CD4-positive, alpha-beta T cell (primary cell): ENCODE data around the gene SLC6A18. TPM values are rescaled to one million over a fixed set of nuclear protein-coding genes. Genes with fewer than 3 reads are reported as not detected.

Source experiments
- ATAC-seq: fragments of 200-7000 bp; cut with Tn5 transposase; one replicate; pipeline ENCODE4 v1.10.0; 2022; ENCODE audit warnings: mild to moderate bottlenecking; ENCODE audit not compliant: poor library complexity
- CTCF ChIA-PET: fragments of 350-600 bp; sonication (Branson Sonifier 250); formaldehyde crosslinking; loops from one replicate; lab custom pipeline; 2021; ENCODE audit warnings: antibody characterized with exemption, inconsistent platforms; lab: Charles Lee
- POLR2A ChIA-PET: fragments of 350-600 bp; sonication (Branson Sonifier 250); formaldehyde crosslinking; loops from one replicate; lab custom pipeline; 2021; ENCODE audit warnings: antibody characterized with exemption, inconsistent platforms; lab: Charles Lee
- DNase-seq, 14 experiments: peaks; one replicate each; pipeline ENCODE4 v3.0.0-alpha.2; 2013 to 2020; ENCODE audit warnings: mixed read lengths in 2 of 14
- H3K27ac ChIP-seq, 2 donors: one replicate each; pipeline versions ENCODE4 v1.5.1 to v1.7.0; 2013; ENCODE audit warnings: low read length in 2 of 2, low read depth in 1 of 2, mild to moderate bottlenecking in 1 of 2
- H3K27me3 ChIP-seq, 2 experiments: 1 replicate in 1 of 2; 2 replicates in 1 of 2; pipeline versions ENCODE4 v1.6.1 to v1.7.0; 2013; ENCODE audit warnings: low read length in 2 of 2, control low read depth in 1 of 2, mild to moderate bottlenecking in 1 of 2, moderate library complexity in 1 of 2; ENCODE audit not compliant: insufficient read depth in 2 of 2, control insufficient read depth in 1 of 2
- H3K36me3 ChIP-seq: one replicate; pipeline ENCODE4 v1.6.1; 2013; ENCODE audit warnings: low read length, control low read depth; ENCODE audit not compliant: insufficient read depth
- H3K4me1 ChIP-seq: one replicate; pipeline ENCODE4 v1.6.1; 2013; ENCODE audit warnings: low read length, control low read depth; ENCODE audit not compliant: insufficient read depth
- H3K4me3 ChIP-seq: one replicate; pipeline ENCODE4 v1.5.1; 2013; ENCODE audit warnings: mild to moderate bottlenecking, low read length, moderate library complexity
- H3K9me3 ChIP-seq, 2 experiments: 1 replicate in 1 of 2; 2 replicates in 1 of 2; pipeline versions ENCODE4 v1.6.1 to v1.7.0; 2013; ENCODE audit warnings: low read length in 2 of 2, mild to moderate bottlenecking in 2 of 2, control low read depth in 1 of 2, moderate library complexity in 1 of 2; ENCODE audit not compliant: control insufficient read depth in 1 of 2, insufficient read depth in 1 of 2
- H3K27ac Mint-ChIP-seq: one replicate; pipeline ENCODE4 v1.8.0; 2020; ENCODE audit warnings: mixed read lengths
- H3K27me3 Mint-ChIP-seq: one replicate; pipeline ENCODE4 v1.8.0; 2021; ENCODE audit warnings: mixed read lengths
- H3K36me3 Mint-ChIP-seq: one replicate; pipeline ENCODE4 v1.8.0; 2021; ENCODE audit warnings: low read depth, mixed read lengths
- H3K4me1 Mint-ChIP-seq: one replicate; pipeline ENCODE4 v1.8.0; 2021; ENCODE audit warnings: low read depth, mixed read lengths
- H3K4me3 Mint-ChIP-seq: one replicate; pipeline ENCODE4 v1.8.0; 2020; ENCODE audit warnings: mild to moderate bottlenecking, mixed read lengths
- H3K9me3 Mint-ChIP-seq: one replicate; pipeline ENCODE4 v1.8.0; 2020; ENCODE audit warnings: mixed read lengths
- CTCF ChIP-seq: fragments of 200-600 bp; IDR thresholded peaks from one replicate; pipeline ENCODE4 v1.8.0; 2022; ENCODE audit warnings: antibody characterized with exemption, mild to moderate bottlenecking
- intact Hi-C, 2 experiments: fragments of 100-400 bp; cut with DNase I in 1 of 2; cut with micrococcal nuclease in 1 of 2; formaldehyde crosslinking; loops; one replicate each; pipeline versions ENCODE4 v1.15.1 to v1.9.0; 2023 to 2025; cut with DNase I, micrococcal nuclease
- total RNA-seq, 174 experiments: library from RNA in 2 of 174; stranded (reverse) in 2 of 174; gene quantifications; one replicate each; pipeline ENCODE4 v1.2.3 and lab custom pipeline; 2021 to 2026

SLC6A18 gene
- total RNA-seq, 2 experiments from 2014 or later = not detected

DNA sequence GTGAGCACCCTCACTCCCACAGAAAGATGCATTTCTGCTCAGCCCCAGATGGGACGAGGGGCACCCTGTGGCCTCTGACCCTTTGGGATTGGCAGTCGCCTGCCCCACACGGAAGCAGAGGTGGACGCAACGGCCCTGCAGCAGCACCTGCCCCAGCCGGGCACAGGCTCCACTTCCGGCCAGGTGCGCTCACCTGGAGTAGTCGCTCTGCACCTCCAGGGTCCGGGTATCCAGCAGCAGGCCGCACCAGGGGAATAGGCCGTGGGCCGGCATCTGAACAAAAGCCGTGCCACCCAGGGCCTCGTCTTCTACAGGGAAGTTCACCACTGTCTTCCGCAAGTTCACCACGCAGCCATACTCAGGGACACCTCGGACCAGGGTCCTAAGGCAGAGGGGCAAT, 39.0 kb downstream of the SLC6A18 start:
- ChIA-PET CTCF (no interaction called here), POLR2A (no interaction called here)
- intact Hi-C loops = no loop called here

DNA sequence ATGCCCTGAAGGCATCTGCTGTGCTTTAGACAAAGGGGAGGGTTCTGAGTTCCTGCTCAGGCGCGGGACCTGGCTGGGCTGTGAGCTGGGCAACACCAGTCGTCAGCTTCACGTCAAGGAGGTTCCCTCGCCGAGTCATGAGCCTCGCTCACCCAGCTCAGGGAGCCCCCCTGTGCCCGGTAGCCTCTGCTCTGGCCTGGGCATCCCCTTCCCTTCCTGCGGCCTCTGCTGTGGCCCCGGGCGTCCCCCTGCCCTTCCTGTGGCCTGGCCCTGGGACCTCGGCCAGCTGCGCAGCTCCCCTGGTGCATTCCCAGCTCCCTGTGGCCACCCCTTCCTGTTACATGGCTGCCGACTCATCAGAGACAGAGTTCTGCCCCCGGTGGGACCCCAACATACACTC, 39.8 kb downstream of the SLC6A18 start:
- no peak overlapping the region for H3K4me3 Mint-ChIP-seq
- CTCF ChIA-PET = no interaction called here
- H3K36me3 Mint-ChIP-seq = no peaks in the 10 kb centered on the region
- TF ChIP-seq CTCF = no peak
- no peak for DNase-seq
- H3K27ac Mint-ChIP-seq = no peak overlapping the region
- POLR2A ChIA-PET = no interaction called here
- no peaks in the 10 kb centered on the region for H3K27me3 ChIP-seq
- peaks cover 0 to 3% of the 10 kb centered on the region in 2 experiments for H3K9me3 ChIP-seq
- no peak overlapping the region for H3K27ac ChIP-seq
- H3K4me3 ChIP-seq = no peak overlapping the region
- H3K27me3 Mint-ChIP-seq = no peaks in the 10 kb centered on the region
- no peaks in the 10 kb centered on the region for H3K9me3 Mint-ChIP-seq
- H3K4me1 Mint-ChIP-seq = peaks cover 11% of the 10 kb centered on the region
- intact Hi-C loops = no loop called here
- H3K36me3 ChIP-seq = no peaks in the 10 kb centered on the region
- ATAC-seq = no peak
- H3K4me1 ChIP-seq = peaks cover 12% of the 10 kb centered on the region

More for the DNA sequence above, 39.0 kb downstream of the SLC6A18 start:
- no peaks in the 10 kb centered on the region for H3K27me3 Mint-ChIP-seq
- ATAC-seq (no peak), DNase-seq (no peak)
- TF ChIP-seq CTCF = no peak
- Histone ChIP-seq H3K9me3 (peaks cover 0 to 3% of the 10 kb centered on the region in 2 experiments), H3K4me3 (no peak overlapping the region), H3K27me3 (no peaks in the 10 kb centered on the region), H3K4me1 (peaks cover 12% of the 10 kb centered on the region), H3K36me3 (no peaks in the 10 kb centered on the region), H3K27ac (no peak overlapping the region)
- no peaks in the 10 kb centered on the region for H3K36me3 Mint-ChIP-seq
- no peaks in the 10 kb centered on the region for H3K9me3 Mint-ChIP-seq
- H3K27ac Mint-ChIP-seq = no peak overlapping the region
- H3K4me3 Mint-ChIP-seq = no peak overlapping the region
- H3K4me1 Mint-ChIP-seq = peaks cover 11% of the 10 kb centered on the region

- ChIA-PET POLR2A (no interaction called here), CTCF (no interaction called here)
- Histone ChIP-seq H3K36me3 (no peaks in the 10 kb centered on the region), H3K27ac (no peak overlapping the region), H3K9me3 (peaks cover 0 to 3% of the 10 kb centered on the region in 2 experiments), H3K4me3 (no peak overlapping the region), H3K27me3 (no peaks in the 10 kb centered on the region), H3K4me1 (peaks cover 12% of the 10 kb centered on the region)
- TF ChIP-seq CTCF = no peak
- Mint-ChIP-seq H3K4me1 (peaks cover 11% of the 10 kb centered on the region), H3K9me3 (no peaks in the 10 kb centered on the region), H3K27ac (no peak overlapping the region), H3K36me3 (no peaks in the 10 kb centered on the region), H3K27me3 (no peaks in the 10 kb centered on the region), H3K4me3 (no peak overlapping the region)
- ATAC-seq (no peak), DNase-seq (no peak)
- intact Hi-C loops = no loop called here
These were observed 40.6 kb downstream of the SLC6A18 start for GRCh38 chr5:1265461-1266455.
